Vagina (tissue), 2 donors: ENCODE measurements around the gene TGFBR3.
"Not testable (repeated sequence)": the region's sequence is repeated elsewhere in the genome, so short reads cannot be mapped to it uniquely, and the experiment has no call there.

Source experiments
- POLR2A ChIP-seq, 2 donors: fragments of 450-650 bp; IDR thresholded peaks; one replicate each; pipeline ENCODE4 v1.6.1; 2017; ENCODE audit warnings: antibody characterized with exemption in 2 of 2, mild to moderate bottlenecking in 2 of 2, moderate library complexity in 2 of 2
- POLR2AphosphoS5 ChIP-seq, 2 donors: sonication (generic); formaldehyde crosslinking; IDR thresholded peaks; one replicate each; pipeline ENCODE4 v1.9.0; 2017; ENCODE audit warnings: antibody characterized with exemption in 2 of 2, mild to moderate bottlenecking in 2 of 2, low read depth in 1 of 2; ENCODE audit not compliant: insufficient read depth in 1 of 2
- TF ChIP-seq, protein P1 (sequence below), 3 experiments: fragments of 450-650 bp in 2 of 3; fragments of 200-600 bp in 1 of 3; sonication (generic) in 1 of 3; IDR thresholded peaks; one replicate each; pipeline ENCODE4 v1.5.1; 2017 to 2019; ENCODE audit warnings: antibody characterized with exemption in 3 of 3, mild to moderate bottlenecking in 2 of 3, moderate library complexity in 2 of 3

DNA sequence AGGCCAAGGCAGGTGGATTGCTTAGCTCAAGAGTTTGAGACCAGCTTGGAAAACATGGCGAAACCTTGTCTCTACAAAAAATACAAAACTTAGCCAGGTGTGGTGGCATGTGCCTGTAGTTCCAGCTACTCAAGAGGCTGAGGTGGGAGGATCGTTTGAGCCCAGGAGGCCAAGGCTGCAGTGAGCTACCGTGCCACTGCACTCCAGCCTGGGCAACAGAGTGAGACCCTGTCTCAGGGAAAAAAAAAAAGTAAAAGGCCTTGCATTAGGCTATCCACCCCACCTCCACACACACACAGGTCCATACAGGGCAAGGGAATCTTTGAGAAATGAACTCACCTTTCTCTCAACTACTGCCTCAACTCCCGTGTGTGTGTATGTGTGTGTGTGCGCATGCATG lies 33.9 kb downstream of the TGFBR3 start:
- TF ChIP-seq, protein P1, sequence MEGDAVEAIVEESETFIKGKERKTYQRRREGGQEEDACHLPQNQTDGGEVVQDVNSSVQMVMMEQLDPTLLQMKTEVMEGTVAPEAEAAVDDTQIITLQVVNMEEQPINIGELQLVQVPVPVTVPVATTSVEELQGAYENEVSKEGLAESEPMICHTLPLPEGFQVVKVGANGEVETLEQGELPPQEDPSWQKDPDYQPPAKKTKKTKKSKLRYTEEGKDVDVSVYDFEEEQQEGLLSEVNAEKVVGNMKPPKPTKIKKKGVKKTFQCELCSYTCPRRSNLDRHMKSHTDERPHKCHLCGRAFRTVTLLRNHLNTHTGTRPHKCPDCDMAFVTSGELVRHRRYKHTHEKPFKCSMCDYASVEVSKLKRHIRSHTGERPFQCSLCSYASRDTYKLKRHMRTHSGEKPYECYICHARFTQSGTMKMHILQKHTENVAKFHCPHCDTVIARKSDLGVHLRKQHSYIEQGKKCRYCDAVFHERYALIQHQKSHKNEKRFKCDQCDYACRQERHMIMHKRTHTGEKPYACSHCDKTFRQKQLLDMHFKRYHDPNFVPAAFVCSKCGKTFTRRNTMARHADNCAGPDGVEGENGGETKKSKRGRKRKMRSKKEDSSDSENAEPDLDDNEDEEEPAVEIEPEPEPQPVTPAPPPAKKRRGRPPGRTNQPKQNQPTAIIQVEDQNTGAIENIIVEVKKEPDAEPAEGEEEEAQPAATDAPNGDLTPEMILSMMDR (IDR thresholded peaks at IDR 0.05), result not testable (repeated sequence)
- TF ChIP-seq POLR2A (IDR thresholded peaks at IDR 0.05); POLR2AphosphoS5 (IDR thresholded peaks at IDR 0.05; ENCODE audit: insufficient read depth in 1 of 2, low read depth in 1 of 2): not testable (repeated sequence)
